Activated naive CD8-positive, alpha-beta T cell (primary cell): Measurements from ENCODE around the gene TMOD1.
A peak's percentile ranks its signal among the peaks of the same experiment; 100 is the strongest.

Experiments
- H3K27ac Mint-ChIP-seq: one replicate; pipeline ENCODE4 v1.8.0; 2021; ENCODE audit warnings: mixed read lengths
- H3K27me3 Mint-ChIP-seq: one replicate; pipeline ENCODE4 v1.8.0; 2021; ENCODE audit warnings: mixed read lengths
- H3K36me3 Mint-ChIP-seq: one replicate; pipeline ENCODE4 v1.8.0; 2021; ENCODE audit warnings: mixed read lengths
- H3K4me1 Mint-ChIP-seq: one replicate; pipeline ENCODE4 v1.8.0; 2021; ENCODE audit warnings: low read depth, mixed read lengths
- H3K4me3 Mint-ChIP-seq: one replicate; pipeline ENCODE4 v1.8.0; 2021; ENCODE audit warnings: mild to moderate bottlenecking, mixed read lengths
- H3K9me3 Mint-ChIP-seq: one replicate; pipeline ENCODE4 v1.8.0; 2021; ENCODE audit warnings: low read depth, mixed read lengths

Gene TMOD1

DNA sequence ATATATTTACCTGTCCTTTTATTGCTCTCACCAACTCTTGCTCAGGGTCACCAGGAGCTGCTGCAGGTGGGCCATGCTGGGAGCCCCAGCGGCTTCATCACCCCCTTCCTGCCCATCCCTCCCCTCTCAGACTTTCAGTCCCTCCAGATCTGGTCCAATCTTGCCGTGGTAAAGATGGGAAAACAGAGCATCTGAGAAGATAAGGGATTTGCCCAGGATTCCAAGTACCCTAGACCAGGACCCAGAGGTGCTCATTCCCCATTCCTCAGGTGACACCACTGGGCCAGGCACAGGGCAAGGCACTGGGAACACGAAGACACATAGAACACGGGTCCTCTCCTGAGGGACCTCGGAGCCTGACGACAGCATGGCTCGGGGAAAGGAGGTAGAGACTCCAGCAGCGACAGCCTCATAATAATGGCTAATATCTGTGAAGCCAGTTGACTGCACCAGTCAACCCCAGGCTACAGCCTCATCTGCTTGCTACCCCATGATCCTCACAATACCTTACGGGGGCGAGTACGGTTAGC lies 18.0 kb downstream of the TMOD1 start:
- Mint-ChIP-seq H3K4me3 (no peak overlapping the region), H3K27me3 (peaks cover 19% of the 10 kb centered on the region), H3K27ac (no peak overlapping the region), H3K36me3 (no peaks in the 10 kb centered on the region), H3K4me1 (peaks cover 3% of the 10 kb centered on the region), H3K9me3 (no peaks in the 10 kb centered on the region)

DNA sequence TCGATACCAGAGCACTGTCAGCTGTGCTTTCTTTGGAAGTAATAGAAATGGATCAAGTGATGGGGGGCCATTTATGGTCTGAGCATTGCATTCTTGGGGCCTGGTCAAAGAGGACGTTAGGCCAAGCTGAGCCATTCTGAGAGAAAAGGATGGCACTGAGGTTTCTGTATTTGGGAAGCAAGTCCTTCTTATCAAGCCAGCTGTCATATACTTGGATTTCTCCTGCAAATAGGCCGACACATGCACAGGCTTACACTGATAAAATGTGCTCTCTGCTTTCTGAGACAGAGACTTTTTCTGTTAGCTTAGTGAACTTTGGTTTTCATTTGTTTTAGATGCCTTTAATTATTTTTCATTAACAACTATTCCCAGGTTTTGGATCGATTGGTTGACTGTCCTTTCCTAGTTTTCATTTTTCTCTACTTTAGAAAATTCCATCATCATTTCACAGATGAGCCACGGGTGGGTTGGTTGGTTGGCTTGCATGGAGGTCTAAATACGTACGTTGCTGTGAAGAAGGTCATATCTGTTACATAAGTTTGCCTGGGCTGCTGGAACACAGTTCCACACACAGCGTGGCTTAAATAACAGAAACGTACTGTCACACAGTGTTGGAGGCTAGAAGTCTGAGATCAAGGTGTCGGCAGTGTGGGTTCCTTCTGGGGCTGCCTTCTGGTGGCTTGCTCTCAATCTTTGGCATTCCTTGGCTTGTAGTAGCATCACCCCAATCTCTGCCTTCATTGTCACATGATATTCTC lies 20.3 kb downstream of the TMOD1 start:
- no peak overlapping the region for H3K4me3 Mint-ChIP-seq
- peaks cover 15% of the 10 kb centered on the region for H3K27me3 Mint-ChIP-seq
- H3K4me1 Mint-ChIP-seq = peaks cover 3% of the 10 kb centered on the region
- no peaks in the 10 kb centered on the region for H3K36me3 Mint-ChIP-seq
- peak overlapping the region; percentile 3 for H3K27ac Mint-ChIP-seq
- no peaks in the 10 kb centered on the region for H3K9me3 Mint-ChIP-seq

DNA sequence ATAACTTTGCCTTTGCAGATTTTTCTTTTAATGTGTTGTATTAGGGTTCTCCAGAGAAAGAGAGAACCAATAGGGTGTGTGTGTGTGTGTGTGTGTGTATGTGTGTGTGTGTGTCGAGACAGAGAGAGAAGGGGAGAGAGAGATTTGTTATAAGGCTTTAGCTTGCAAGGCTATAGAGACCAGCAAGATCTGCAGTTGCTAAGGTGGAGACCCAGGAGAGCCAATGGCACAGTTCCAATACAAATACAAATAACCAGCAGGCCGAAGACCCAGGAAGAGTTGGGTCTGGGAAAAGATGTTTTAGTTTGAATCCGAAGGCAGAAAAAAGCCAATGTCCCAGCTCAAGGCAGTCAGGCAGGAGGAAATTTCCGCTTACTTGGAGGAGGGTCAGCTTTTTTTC lies 23.0 kb downstream of the TMOD1 start:
- no peak overlapping the region for H3K4me3 Mint-ChIP-seq
- no peaks in the 10 kb centered on the region for H3K4me1 Mint-ChIP-seq
- no peak overlapping the region for H3K27ac Mint-ChIP-seq
- H3K9me3 Mint-ChIP-seq = no peaks in the 10 kb centered on the region
- H3K36me3 Mint-ChIP-seq = no peaks in the 10 kb centered on the region
- H3K27me3 Mint-ChIP-seq = peaks cover 2% of the 10 kb centered on the region

DNA sequence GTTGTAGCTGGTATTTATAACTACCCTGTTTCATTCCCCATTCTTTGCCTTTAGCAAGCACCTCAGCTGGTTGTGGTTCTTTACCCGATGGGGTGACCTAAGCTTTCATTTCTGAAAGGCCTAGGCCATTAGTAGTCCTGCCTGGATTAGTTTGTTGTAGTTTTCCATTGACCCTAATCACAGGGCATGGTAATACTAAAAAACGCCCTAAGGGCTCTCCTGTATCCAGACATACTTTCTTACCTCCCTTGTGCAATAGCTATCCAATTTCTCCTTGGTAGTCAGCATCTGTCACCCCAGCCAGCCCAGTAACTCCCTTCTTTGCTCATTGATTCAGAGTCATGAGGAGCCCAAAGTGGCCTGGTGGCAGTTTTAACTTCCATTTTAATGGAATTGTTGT lies 24.0 kb downstream of the TMOD1 start:
- no peak overlapping the region for H3K4me3 Mint-ChIP-seq
- no peak overlapping the region for H3K27ac Mint-ChIP-seq
- H3K9me3 Mint-ChIP-seq = no peaks in the 10 kb centered on the region
- no peaks in the 10 kb centered on the region for H3K36me3 Mint-ChIP-seq
- no peaks in the 10 kb centered on the region for H3K4me1 Mint-ChIP-seq
- H3K27me3 Mint-ChIP-seq = no peaks in the 10 kb centered on the region

DNA sequence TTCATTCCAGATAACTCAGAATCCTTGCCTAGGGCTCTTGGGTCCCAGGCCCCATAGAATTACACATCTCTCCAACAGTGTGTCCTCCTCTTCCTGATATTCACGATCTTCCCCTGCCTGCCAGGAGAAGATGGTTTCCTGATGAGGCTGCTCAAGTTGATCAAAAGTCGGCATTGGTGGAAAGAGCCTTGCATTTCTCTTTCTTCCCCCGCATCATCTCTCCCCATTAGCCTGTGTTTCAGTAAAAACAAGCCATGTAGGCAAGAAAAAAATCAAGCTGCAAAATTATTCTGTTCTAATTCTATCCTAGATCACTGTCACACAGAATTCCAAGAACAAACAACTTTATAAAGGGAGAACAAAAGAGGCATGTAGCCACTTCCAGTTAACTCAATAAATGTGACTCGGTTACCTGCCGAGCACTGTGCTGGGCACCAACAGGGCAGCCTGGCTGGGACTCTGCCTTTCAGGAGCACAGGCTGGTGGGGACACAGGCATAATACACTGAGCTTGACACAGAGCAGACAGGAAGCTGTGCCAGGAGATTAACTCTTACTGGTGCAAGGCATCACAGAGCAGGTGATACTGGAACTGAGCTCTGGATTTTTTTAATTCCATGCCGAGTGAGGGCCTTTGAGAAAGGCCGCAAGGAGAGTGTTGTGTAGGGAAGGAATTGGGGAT lies 25.6 kb downstream of the TMOD1 start:
- H3K4me1 Mint-ChIP-seq = no peaks in the 10 kb centered on the region
- H3K9me3 Mint-ChIP-seq = no peaks in the 10 kb centered on the region
- H3K27ac Mint-ChIP-seq = no peak overlapping the region
- no peaks in the 10 kb centered on the region for H3K27me3 Mint-ChIP-seq
- H3K4me3 Mint-ChIP-seq = no peak overlapping the region
- no peaks in the 10 kb centered on the region for H3K36me3 Mint-ChIP-seq

DNA sequence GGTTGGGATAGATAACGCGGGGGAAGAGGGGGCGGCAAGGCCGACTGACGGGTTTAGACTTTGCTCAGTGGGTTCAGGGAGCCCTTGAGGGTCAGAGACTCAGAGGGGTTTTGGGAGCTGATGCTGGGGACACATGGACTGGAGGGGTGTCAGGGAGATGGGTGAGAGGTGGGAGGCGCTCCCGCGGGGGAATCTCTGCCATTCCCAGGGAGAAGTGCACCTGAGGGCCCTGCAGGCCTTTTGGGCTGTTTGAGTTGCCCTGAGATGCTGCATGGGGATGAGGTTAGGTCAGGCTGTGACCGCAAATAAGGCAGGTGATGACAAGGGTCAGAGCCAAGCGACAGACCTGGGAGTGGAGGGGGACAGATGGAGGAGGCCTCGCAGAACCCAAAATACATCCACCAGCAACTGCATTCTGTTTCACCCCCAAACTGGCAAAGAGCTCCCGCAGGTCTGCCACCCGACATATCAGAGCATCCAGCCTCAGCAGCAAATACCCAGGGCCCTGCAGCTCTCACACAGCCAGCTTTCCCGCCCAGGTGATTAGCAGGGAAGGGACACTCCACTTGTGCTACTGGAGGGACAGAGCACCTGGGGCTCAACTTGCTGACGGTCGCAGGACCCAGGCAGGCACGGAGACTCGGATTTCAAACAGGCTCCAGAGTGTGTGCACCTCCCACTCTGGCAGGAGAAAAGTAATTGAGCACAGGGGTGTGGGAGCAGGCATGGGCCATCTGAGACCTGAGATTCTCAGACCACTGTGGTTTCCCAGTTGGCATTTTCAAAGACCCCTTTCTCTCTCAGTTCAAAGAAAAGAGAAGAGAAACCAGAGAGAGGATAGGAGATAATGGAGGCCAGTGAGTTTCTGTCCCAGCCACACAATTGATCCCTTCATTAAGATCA lies 26.4 kb downstream of the TMOD1 start:
- H3K27ac Mint-ChIP-seq = no peak overlapping the region
- no peaks in the 10 kb centered on the region for H3K4me1 Mint-ChIP-seq
- no peaks in the 10 kb centered on the region for H3K36me3 Mint-ChIP-seq
- no peak overlapping the region for H3K4me3 Mint-ChIP-seq
- H3K27me3 Mint-ChIP-seq = no peaks in the 10 kb centered on the region
- no peaks in the 10 kb centered on the region for H3K9me3 Mint-ChIP-seq

DNA sequence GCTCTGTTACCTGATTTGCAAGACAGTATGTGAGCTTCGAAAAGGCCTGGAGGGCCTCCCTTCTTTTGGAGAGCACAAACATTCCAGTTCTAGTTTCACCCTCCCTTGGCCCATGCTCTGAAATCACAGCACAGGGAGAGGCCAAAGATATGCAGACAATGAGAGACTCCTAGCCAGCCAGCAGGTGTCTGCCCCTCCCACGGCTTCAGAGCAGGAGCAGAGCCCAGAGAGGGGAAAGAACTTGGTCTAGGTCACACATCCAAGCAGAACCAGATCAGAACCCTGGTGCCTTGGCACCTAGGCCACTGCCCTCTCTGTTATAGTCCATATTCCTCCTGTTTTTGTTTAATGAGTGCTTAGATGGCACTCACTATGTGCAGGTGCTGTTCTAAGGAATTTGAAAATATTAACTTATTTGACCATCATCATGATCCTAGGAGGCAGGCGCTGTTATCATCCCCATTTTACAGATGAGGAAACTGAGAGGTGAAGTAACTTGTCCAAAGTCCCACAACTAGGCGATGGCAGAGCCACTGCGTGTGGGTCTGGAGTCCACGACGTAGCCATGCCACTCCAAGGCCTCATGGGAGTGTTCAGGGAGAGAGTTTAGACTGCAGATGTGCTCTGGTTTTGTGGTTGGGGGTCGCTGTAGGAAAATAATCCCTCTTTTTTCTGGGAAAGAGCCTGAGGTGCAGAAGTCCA lies 27.2 kb downstream of the TMOD1 start:
- no peaks in the 10 kb centered on the region for H3K9me3 Mint-ChIP-seq
- no peaks in the 10 kb centered on the region for H3K36me3 Mint-ChIP-seq
- no peak overlapping the region for H3K4me3 Mint-ChIP-seq
- H3K4me1 Mint-ChIP-seq = no peaks in the 10 kb centered on the region
- H3K27ac Mint-ChIP-seq = no peak overlapping the region
- no peaks in the 10 kb centered on the region for H3K27me3 Mint-ChIP-seq

DNA sequence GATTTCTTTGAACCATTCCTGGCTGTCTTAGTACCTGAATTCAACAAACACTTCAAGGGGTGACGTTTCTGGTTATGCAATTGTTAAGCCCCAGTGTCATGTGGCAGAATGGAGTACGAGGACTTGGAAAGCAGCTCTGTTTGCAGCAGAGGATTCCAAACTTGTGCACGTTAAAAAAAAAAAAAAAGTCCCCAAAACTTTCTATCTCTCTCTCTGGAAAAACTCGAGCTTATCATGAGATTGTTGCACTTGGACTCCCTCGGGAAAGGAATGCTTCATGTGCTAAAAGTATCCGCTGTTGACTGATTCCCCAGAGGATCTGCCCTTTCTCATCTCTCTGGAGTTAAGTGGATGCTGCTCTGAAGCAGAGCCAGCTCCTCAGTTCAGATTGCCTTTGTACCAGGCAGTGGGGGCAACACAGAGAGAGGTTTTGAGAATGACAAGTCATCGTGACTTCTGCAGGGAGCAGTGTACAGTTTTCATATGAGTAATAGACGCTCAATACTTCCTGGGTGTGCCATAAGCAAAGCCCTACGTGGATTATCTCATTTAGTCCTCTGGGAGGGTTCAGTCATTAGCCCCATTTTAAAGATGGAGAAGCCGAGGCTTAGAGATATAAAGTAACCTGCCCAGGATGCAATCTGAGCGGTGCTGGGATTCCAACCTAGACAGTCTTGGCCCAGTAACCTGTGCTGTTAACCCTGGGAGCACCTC lies 28.1 kb downstream of the TMOD1 start:
- Mint-ChIP-seq H3K9me3 (no peaks in the 10 kb centered on the region), H3K4me1 (no peaks in the 10 kb centered on the region), H3K27me3 (no peaks in the 10 kb centered on the region), H3K4me3 (no peak overlapping the region), H3K36me3 (no peaks in the 10 kb centered on the region), H3K27ac (no peak overlapping the region)

DNA sequence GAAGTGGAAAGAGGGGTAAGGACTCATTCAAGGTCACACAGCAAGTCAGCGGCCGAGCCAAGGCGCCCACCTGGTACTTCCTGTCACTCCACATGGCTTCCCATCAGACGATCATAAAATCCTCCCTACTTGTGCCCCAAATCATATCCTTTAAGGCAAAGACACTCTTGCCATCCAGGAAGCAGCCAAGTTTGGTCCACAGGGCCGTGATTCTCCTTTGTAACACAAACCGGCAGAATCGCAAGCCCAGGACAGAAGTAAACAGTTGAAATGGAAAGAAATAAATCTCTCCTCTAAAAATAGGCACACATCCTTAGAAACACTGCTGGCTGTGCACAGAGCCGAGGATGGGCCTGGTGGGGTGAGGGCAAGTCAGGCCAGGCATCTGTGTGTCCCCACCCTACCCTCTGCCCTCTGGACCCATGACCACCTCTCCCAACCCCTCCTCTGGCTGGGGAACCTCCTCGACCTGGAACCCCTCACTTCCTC lies 30.5 kb downstream of the TMOD1 start:
- no peak overlapping the region for H3K27ac Mint-ChIP-seq
- H3K4me1 Mint-ChIP-seq = no peaks in the 10 kb centered on the region
- H3K36me3 Mint-ChIP-seq = no peaks in the 10 kb centered on the region
- H3K4me3 Mint-ChIP-seq = no peak overlapping the region
- H3K27me3 Mint-ChIP-seq = peaks cover 2% of the 10 kb centered on the region
- no peaks in the 10 kb centered on the region for H3K9me3 Mint-ChIP-seq

DNA sequence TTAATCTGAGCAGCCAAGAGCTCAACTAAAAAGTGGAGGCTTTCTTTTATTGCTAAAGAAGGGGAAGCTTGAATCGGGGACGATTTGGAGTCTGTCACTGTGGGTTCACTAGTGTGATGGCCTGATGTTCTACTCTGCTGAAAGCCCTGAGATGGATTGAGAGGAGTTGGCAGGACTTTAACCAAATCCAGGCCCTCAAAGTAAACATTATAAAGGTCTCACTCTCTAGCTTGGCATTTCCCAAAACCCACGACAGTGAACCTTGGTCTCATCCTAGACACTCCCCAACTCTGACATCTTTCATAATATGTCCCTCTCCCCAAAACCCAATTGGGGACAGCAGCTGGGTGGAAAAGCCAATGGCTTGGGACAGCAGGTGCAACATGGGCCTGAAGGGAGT lies 32.7 kb downstream of the TMOD1 start:
- H3K27ac Mint-ChIP-seq = no peak overlapping the region
- H3K9me3 Mint-ChIP-seq = no peaks in the 10 kb centered on the region
- H3K36me3 Mint-ChIP-seq = no peaks in the 10 kb centered on the region
- H3K4me1 Mint-ChIP-seq = no peaks in the 10 kb centered on the region
- H3K27me3 Mint-ChIP-seq = peaks cover 3% of the 10 kb centered on the region
- no peak overlapping the region for H3K4me3 Mint-ChIP-seq

DNA sequence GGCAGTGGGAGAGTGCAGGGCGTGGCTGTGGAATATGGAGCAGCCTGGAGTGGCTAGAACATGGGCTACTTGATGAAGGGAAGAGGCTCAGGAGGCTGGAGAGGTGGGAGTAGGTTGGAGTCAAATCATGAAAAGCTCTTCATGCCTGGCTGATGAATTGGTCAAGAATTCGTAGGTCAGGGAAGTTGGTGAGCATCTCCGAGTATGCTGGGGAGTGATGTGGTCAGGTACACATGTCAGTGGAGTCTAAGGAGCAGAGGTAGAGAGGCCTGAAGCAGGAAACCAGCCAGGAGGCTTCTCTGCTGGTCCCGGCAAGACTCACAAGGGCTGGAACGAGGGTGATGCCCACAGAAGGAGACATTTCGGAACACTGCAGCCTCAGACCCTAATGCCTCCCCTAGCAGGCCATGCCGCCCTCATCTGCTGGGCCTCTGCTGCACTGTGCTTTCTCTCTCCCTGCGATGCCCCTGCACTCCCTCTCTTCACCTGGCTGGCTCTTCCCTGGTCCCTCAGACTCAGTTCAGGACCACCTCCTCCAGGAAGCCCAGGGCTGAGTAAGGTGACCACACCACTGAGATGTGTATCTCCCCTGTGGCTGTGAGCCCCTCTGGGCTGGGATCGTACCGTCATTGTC lies 33.6 kb downstream of the TMOD1 start:
- Mint-ChIP-seq H3K36me3 (no peaks in the 10 kb centered on the region), H3K27me3 (peaks cover 3% of the 10 kb centered on the region), H3K4me1 (no peaks in the 10 kb centered on the region), H3K4me3 (no peak overlapping the region), H3K9me3 (no peaks in the 10 kb centered on the region), H3K27ac (no peak overlapping the region)

DNA sequence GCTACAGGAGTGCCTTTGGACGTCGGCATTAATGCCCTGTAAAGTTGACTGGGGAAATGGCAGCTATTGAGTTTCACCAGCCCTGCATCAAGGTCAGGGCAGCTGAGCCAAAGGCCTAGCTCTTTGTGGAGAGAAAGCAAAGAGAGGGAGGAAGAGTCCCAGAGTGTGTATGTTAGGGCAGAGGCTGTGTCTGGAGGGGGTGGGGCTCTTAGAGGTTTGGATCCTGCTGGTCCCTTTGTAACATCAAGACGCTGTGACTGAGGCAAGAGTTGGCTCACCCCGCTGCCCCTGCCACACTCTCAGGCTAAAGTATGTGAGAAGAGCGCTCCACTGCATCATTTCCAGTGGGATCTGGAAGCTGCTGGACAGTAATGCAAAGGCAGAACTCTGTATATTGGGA lies 34.3 kb downstream of the TMOD1 start:
- Mint-ChIP-seq H3K27me3 (peaks cover 3% of the 10 kb centered on the region), H3K9me3 (no peaks in the 10 kb centered on the region), H3K4me3 (no peak overlapping the region), H3K27ac (no peak overlapping the region), H3K36me3 (no peaks in the 10 kb centered on the region), H3K4me1 (no peaks in the 10 kb centered on the region)

DNA sequence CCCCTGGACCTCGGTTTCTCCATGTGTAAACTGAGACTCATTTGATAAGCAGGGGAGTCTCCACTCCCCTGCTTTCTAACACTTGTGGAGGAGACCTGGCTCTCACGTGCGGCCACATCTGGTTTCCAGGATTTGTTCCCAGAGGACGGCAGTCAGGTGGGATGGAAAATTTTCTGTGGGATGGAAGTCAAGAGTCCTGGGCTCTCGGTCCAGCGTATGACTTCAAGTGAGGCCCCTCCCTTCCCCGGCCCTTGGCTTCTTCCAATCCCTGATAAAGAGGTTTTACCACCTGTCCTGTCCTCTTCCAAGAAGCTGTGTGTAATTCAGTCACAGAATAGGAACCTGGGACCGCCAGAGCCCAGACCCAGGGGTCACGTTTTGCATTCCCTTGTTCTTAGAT lies 35.0 kb downstream of the TMOD1 start:
- no peaks in the 10 kb centered on the region for H3K4me1 Mint-ChIP-seq
- no peak overlapping the region for H3K27ac Mint-ChIP-seq
- H3K27me3 Mint-ChIP-seq = peaks cover 3% of the 10 kb centered on the region
- no peaks in the 10 kb centered on the region for H3K9me3 Mint-ChIP-seq
- no peaks in the 10 kb centered on the region for H3K36me3 Mint-ChIP-seq
- H3K4me3 Mint-ChIP-seq = no peak overlapping the region
